ENCODE data around the gene CRBN.

GRCh38 chr3:3101660-3102458 lies 77.6 kb downstream of the CRBN start:
- TF ChIP-seq CTCF (IDR thresholded peaks at IDR 0.05) (no peak), REST (IDR thresholded peaks at IDR 0.05; ENCODE audit: insufficient read depth in 1 of 2, low read depth in 2 of 2, low read length in 1 of 2) (no peak)
